ENCODE data around the gene ZP2. TPM values are rescaled to one million over a fixed set of nuclear protein-coding genes. Genes with fewer than 3 reads are reported as not detected.

ZP2 gene
- total RNA-seq, 1 donor from 2014 or later: 4.1 TPM

DNA sequence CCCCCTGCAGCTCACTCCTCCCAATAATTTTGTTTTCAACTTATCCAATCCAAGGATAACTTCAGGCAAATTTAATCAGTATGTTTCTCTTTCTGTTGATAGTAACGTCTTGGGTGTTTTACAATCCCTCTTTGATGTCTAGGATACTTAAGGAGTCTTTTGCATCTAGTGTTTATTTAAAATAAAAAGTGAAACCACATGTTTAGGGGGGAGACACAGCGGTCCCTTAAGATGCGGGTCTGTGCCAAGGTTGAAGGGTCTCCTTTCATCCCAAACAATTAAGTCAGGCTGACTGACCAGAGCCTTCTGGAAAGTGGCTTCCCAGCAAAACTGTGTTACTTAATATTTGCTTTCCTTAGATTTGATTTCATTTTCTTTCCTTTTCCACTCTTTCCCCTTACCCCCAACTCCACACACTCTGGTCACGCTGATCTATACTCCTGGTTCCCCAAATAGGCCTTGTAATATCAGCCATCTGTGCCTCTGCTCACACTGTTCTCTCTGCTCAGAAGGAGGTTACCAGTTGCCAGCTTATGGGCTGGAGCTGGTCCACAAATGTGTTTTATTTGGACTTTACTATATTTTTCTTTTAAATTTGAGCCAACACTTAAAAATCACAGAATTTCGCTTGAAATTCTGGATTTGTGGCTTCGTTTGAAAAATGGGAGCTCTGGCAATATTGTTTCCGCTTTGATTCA is 33.3 kb upstream of the ZP2 start:
- TF ChIP-seq, protein P1, sequence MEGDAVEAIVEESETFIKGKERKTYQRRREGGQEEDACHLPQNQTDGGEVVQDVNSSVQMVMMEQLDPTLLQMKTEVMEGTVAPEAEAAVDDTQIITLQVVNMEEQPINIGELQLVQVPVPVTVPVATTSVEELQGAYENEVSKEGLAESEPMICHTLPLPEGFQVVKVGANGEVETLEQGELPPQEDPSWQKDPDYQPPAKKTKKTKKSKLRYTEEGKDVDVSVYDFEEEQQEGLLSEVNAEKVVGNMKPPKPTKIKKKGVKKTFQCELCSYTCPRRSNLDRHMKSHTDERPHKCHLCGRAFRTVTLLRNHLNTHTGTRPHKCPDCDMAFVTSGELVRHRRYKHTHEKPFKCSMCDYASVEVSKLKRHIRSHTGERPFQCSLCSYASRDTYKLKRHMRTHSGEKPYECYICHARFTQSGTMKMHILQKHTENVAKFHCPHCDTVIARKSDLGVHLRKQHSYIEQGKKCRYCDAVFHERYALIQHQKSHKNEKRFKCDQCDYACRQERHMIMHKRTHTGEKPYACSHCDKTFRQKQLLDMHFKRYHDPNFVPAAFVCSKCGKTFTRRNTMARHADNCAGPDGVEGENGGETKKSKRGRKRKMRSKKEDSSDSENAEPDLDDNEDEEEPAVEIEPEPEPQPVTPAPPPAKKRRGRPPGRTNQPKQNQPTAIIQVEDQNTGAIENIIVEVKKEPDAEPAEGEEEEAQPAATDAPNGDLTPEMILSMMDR (IDR thresholded peaks at IDR 0.05; ENCODE audit: unreplicated experiment): no peak
- DNase-seq (ENCODE audit: low spot score): no peak
- Mint-ChIP-seq H3K4me3 (ENCODE audit: unreplicated experiment) (no peak overlapping the region), H3K9me3 (ENCODE audit: unreplicated experiment) (no peaks in the 10 kb centered on the region), H3K27me3 (ENCODE audit: unreplicated experiment) (no peaks in the 10 kb centered on the region), H3K36me3 (ENCODE audit: low read depth, unreplicated experiment) (no peaks in the 10 kb centered on the region), H3K27ac (ENCODE audit: unreplicated experiment) (no peak overlapping the region), H3K4me1 (ENCODE audit: unreplicated experiment) (peaks cover 3% of the 10 kb centered on the region)

DNA sequence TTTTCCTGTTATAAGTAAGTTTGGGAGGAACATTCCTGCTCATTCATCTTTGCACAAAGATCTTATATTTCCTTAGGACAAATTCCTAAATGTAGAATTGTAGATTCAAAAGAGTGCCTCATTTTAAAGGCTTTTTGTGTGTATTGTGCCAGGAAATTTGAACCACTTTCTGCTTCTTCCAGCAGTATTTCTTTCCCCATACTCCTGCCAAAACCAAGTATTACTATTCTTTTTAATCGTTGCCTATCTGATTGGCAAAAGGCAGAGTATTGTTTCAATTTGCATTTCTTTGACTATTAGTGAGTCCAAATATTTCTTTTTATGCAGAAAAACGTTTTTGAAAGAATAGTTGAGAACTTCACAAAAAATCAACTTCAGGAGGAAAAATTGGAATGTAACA is 31.4 kb upstream of the ZP2 start:
- no peak overlapping the region for H3K4me3 Mint-ChIP-seq (ENCODE audit: unreplicated experiment)

DNA sequence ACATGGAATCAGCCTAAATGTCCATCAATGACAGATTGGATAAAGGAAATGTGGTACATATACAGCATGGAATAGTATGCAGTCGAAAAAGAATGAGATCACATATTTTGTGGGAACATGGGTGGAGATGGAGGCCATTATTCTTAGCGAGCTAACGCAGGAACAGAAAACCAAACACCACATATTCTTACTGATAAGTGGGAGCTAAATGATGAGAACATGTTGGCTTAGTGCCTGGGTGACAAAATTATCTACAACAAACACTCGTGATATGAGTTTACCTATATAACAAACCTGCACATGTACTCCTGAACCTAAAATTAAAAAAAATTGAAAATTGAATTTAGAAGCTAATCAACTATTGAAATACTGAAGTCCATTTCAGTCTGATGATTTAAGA is 28.3 kb upstream of the ZP2 start:
- no peaks in the 10 kb centered on the region for H3K27me3 Mint-ChIP-seq (ENCODE audit: unreplicated experiment)
- H3K36me3 Mint-ChIP-seq (ENCODE audit: low read depth, unreplicated experiment): no peaks in the 10 kb centered on the region
- no peak for DNase-seq (ENCODE audit: low spot score)
- H3K4me1 Mint-ChIP-seq (ENCODE audit: unreplicated experiment): no peaks in the 10 kb centered on the region
- TF ChIP-seq, protein P1 (IDR thresholded peaks at IDR 0.05; ENCODE audit: unreplicated experiment): no peak
- H3K27ac Mint-ChIP-seq (ENCODE audit: unreplicated experiment): no peak overlapping the region
- H3K9me3 Mint-ChIP-seq (ENCODE audit: unreplicated experiment): no peaks in the 10 kb centered on the region
- H3K4me3 Mint-ChIP-seq (ENCODE audit: unreplicated experiment): no peak overlapping the region

More for the DNA sequence above, 31.4 kb upstream of the ZP2 start:
- H3K4me1 Mint-ChIP-seq (ENCODE audit: unreplicated experiment): peaks cover 3% of the 10 kb centered on the region
- no peak for DNase-seq (ENCODE audit: low spot score)
- no peaks in the 10 kb centered on the region for H3K27me3 Mint-ChIP-seq (ENCODE audit: unreplicated experiment)
- no peaks in the 10 kb centered on the region for H3K36me3 Mint-ChIP-seq (ENCODE audit: low read depth, unreplicated experiment)
- H3K27ac Mint-ChIP-seq (ENCODE audit: unreplicated experiment): no peak overlapping the region
- no peaks in the 10 kb centered on the region for H3K9me3 Mint-ChIP-seq (ENCODE audit: unreplicated experiment)
- TF ChIP-seq, protein P1 (IDR thresholded peaks at IDR 0.05; ENCODE audit: unreplicated experiment): no peak

DNA sequence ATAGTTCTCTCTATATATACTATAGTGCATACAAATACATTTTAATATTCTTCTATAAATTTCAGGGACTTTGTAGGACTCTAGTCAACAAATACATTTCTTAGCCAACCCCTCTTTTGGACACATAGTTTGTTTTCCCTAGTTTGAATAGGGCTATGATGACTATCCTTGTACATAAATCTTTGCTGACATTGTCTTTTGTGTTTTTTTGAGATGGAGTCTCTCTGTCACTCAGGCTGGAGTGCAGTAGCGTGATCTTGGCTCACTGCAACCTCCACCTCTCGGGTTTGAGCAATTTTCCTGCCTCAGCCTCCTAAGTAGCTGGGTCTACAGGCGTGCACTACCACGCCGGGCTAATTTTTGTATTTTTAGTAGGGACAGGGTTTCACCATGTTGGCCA is 25.5 kb upstream of the ZP2 start:
- no peaks in the 10 kb centered on the region for H3K9me3 Mint-ChIP-seq (ENCODE audit: unreplicated experiment)
- no peak overlapping the region for H3K4me3 Mint-ChIP-seq (ENCODE audit: unreplicated experiment)
- TF ChIP-seq, protein P1 (IDR thresholded peaks at IDR 0.05; ENCODE audit: unreplicated experiment): no peak
- H3K27ac Mint-ChIP-seq (ENCODE audit: unreplicated experiment): no peak overlapping the region
- no peak for DNase-seq (ENCODE audit: low spot score)
- no peaks in the 10 kb centered on the region for H3K36me3 Mint-ChIP-seq (ENCODE audit: low read depth, unreplicated experiment)
- no peaks in the 10 kb centered on the region for H3K27me3 Mint-ChIP-seq (ENCODE audit: unreplicated experiment)
- no peaks in the 10 kb centered on the region for H3K4me1 Mint-ChIP-seq (ENCODE audit: unreplicated experiment)

DNA sequence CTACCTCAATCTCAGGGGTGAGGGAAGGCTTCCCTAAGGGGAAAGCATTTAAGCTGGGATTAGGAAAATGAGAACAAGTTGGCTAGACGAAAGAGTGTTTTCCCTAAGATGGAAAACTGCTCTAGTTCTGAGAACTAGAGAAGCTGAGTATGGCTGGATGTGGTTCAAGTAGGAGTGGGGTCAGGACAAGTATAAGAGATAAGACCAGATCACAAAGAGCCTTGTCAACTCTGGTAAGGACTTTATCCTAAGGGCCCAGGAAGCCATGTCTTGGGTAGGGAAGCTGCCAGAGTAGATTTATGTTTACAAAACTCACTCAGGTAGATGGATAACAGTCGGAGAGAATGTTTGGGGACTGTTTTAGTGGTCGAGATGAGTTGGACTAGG is 23.8 kb upstream of the ZP2 start:
- no peaks in the 10 kb centered on the region for H3K9me3 Mint-ChIP-seq (ENCODE audit: unreplicated experiment)
- no peaks in the 10 kb centered on the region for H3K36me3 Mint-ChIP-seq (ENCODE audit: low read depth, unreplicated experiment)
- DNase-seq (ENCODE audit: low spot score): no peak
- H3K4me3 Mint-ChIP-seq (ENCODE audit: unreplicated experiment): no peak overlapping the region
- H3K27ac Mint-ChIP-seq (ENCODE audit: unreplicated experiment): no peak overlapping the region
- H3K4me1 Mint-ChIP-seq (ENCODE audit: unreplicated experiment): no peaks in the 10 kb centered on the region
- no peaks in the 10 kb centered on the region for H3K27me3 Mint-ChIP-seq (ENCODE audit: unreplicated experiment)
- TF ChIP-seq, protein P1 (IDR thresholded peaks at IDR 0.05; ENCODE audit: unreplicated experiment): no peak

Measured in endothelial cell (in vitro differentiated cells).